HepG2 (cell line): ENCODE data around the gene RTKN2.

Experiments used
- CHD4 ChIP-seq: fragments of 200-600 bp; sonication (generic); IDR thresholded peaks from 2 replicates; pipeline ENCODE4 v1.7.0; 2017; ENCODE audit warnings: mild to moderate bottlenecking, low read length, borderline replicate concordance
- EP300 ChIP-seq, 3 experiments: sonication (generic) in 1 of 3; formaldehyde crosslinking in 1 of 3; IDR thresholded peaks; 2 replicates each; pipeline versions ENCODE4 v1.5.1 to v1.6.1; 2011 to 2020; ENCODE audit warnings: low read depth in 2 of 3, low read length in 2 of 3, borderline replicate concordance in 1 of 3, improper control_type of control experiment in 1 of 3, mild to moderate bottlenecking in 1 of 3, missing genetic modification reagents in 1 of 3, moderate library complexity in 1 of 3
- HDAC6 ChIP-seq: fragments of 200-600 bp; sonication (generic); IDR thresholded peaks from 2 replicates; pipeline ENCODE4 v1.7.0; 2017; ENCODE audit warnings: mild to moderate bottlenecking, antibody characterized with exemption, low read length, low read depth
- MAFF ChIP-seq: IDR thresholded peaks from 2 replicates; pipeline ENCODE4 v1.6.1; 2011; ENCODE audit warnings: low read depth, low read length, improper control_type of control experiment
- RAD51 ChIP-seq: fragments of 450-650 bp; IDR thresholded peaks from 2 replicates; pipeline ENCODE4 v1.6.1; 2016; ENCODE audit warnings: borderline replicate concordance
- USF2 ChIP-seq, 2 experiments: sonication (generic) in 1 of 2; formaldehyde crosslinking in 1 of 2; IDR thresholded peaks; 2 replicates each; pipeline versions ENCODE4 v1.5.1 to v1.6.1; 2011 to 2020; ENCODE audit warnings: borderline replicate concordance in 1 of 2, low read depth in 1 of 2, low read length in 1 of 2, mild to moderate bottlenecking in 1 of 2, missing genetic modification reagents in 1 of 2, moderate library complexity in 1 of 2
- ZNF614 ChIP-seq: IDR thresholded peaks from 2 replicates; pipeline ENCODE4 v1.6.1; 2018; ENCODE audit warnings: missing biosample characterization, missing genetic modification reagents, inconsistent platforms, borderline replicate concordance

GRCh38 chr10:62148155-62148554, 120.5 kb downstream of the RTKN2 start:
- no peak for TF ChIP-seq MAFF
- TF ChIP-seq RAD51, result no peak
- 0 out of 2 replicates have a peak, but pooled peaks have one; percentile 51 for TF ChIP-seq CHD4
- TF ChIP-seq HDAC6, result no peak
- no peak for TF ChIP-seq USF2 (IDR thresholded peaks at IDR 0.05; ENCODE audit: low read depth, low read length)
- TF ChIP-seq USF2 (CRISPR knock-in tag; IDR thresholded peaks at IDR 0.05; ENCODE audit: borderline replicate concordance), result no peak
- no peak for TF ChIP-seq EP300 (IDR thresholded peaks at IDR 0.05; ENCODE audit: low read depth in 2 of 2, low read length in 2 of 2)
- no peak for TF ChIP-seq EP300 (CRISPR knock-in tag; IDR thresholded peaks at IDR 0.05; ENCODE audit: borderline replicate concordance)
- no peak for TF ChIP-seq ZNF614 (CRISPR knock-in tag)
